ENCODE measurements around the gene MKI67.
"Not testable (repeated sequence)": the region's sequence is repeated elsewhere in the genome, so short reads cannot be mapped to it uniquely, and the experiment has no call there.

Gene MKI67

GRCh38 chr10:128147669-128148068, 21.4 kb upstream of the MKI67 start:
- DNase-seq (ENCODE audit: low spot score): no peak

GRCh38 chr10:128147064-128147463, 20.8 kb upstream of the MKI67 start:
- DNase-seq (ENCODE audit: low spot score): no peak

- no peak for DNase-seq (ENCODE audit: low spot score)
Measured at GRCh38 chr10:128144547-128144946, 18.3 kb upstream of the MKI67 start.

- DNase-seq (ENCODE audit: low spot score): no peak
Measured at GRCh38 chr10:128143531-128143930, 17.3 kb upstream of the MKI67 start.

GRCh38 chr10:128140425-128140824, 14.2 kb upstream of the MKI67 start:
- no peak for DNase-seq (ENCODE audit: low spot score)

GRCh38 chr10:128138429-128138828, 12.2 kb upstream of the MKI67 start:
- not testable (repeated sequence) for DNase-seq (ENCODE audit: low spot score)

GRCh38 chr10:128137877-128138276, 11.7 kb upstream of the MKI67 start:
- DNase-seq (ENCODE audit: low spot score): no peak

- peak; percentile 46 for DNase-seq (ENCODE audit: low spot score)
Measured at GRCh38 chr10:128130051-128130450, 3.8 kb upstream of the MKI67 start.

GRCh38 chr10:128128582-128128981, 2.4 kb upstream of the MKI67 start:
- DNase-seq (ENCODE audit: low spot score): no peak

GRCh38 chr10:128125416-128125943, 743 bp downstream of the MKI67 start:
- no peak for DNase-seq (ENCODE audit: low spot score)

GRCh38 chr10:128124813-128125403, 1.3 kb downstream of the MKI67 start:
- DNase-seq (ENCODE audit: low spot score): no peak

GRCh38 chr10:128123846-128124245, 2.4 kb downstream of the MKI67 start:
- no peak for DNase-seq (ENCODE audit: low spot score)

GRCh38 chr10:128122931-128123330, 3.3 kb downstream of the MKI67 start:
- DNase-seq (ENCODE audit: low spot score): no peak

GRCh38 chr10:128121750-128122412, 4.3 kb downstream of the MKI67 start:
- DNase-seq (ENCODE audit: low spot score): no peak

- DNase-seq (ENCODE audit: low spot score): no peak
Measured at GRCh38 chr10:128116851-128117615, 9.2 kb downstream of the MKI67 start.

- no peak for DNase-seq (ENCODE audit: low spot score)
Measured at GRCh38 chr10:128116187-128116586, 10.0 kb downstream of the MKI67 start.

- no peak for DNase-seq (ENCODE audit: low spot score)
Measured at GRCh38 chr10:128115356-128115755, 10.9 kb downstream of the MKI67 start.

- no peak for DNase-seq (ENCODE audit: low spot score)
Measured at GRCh38 chr10:128114901-128115300, 11.3 kb downstream of the MKI67 start.

- no peak for DNase-seq (ENCODE audit: low spot score)
Measured at GRCh38 chr10:128113026-128113425, 13.2 kb downstream of the MKI67 start.

GRCh38 chr10:128111696-128112095, 14.5 kb downstream of the MKI67 start:
- DNase-seq (ENCODE audit: low spot score): no peak

- DNase-seq (ENCODE audit: low spot score): no peak
Measured at GRCh38 chr10:128110339-128110738, 15.9 kb downstream of the MKI67 start.

- no peak for DNase-seq (ENCODE audit: low spot score)
Measured at GRCh38 chr10:128109707-128110106, 16.5 kb downstream of the MKI67 start.

GRCh38 chr10:128105383-128105782, 20.8 kb downstream of the MKI67 start:
- DNase-seq (ENCODE audit: low spot score): no peak
